Measurements from ENCODE around the gene PGAP1. TPM values are rescaled to one million over a fixed set of nuclear protein-coding genes. Genes with fewer than 3 reads are reported as not detected.

Gene PGAP1
- total and polyA plus RNA-seq, 2 of the 8 experiments (the other 6 are each of a cell fraction or from before 2014, with no cell fraction given) = 8.3 to 24.1 TPM

DNA sequence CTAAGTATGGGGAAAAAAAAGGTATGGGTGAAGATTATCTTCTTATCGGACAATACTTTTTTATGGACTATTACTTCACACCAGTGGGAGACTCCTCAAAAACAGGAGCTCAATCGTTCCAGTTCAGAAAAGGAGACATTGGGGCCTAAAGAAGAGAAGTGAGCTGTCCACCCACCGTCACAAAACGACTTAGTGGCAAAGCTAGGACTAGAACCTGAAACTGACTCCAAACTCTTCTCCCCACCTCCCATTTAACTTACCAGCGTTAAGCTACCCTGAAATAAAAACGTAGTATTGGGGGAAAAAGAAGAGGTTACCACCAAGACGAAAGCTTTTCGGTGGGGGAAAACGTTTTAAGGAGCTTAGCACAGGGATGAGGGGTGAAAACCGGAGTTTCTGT, 127.5 kb downstream of the PGAP1 start (continued):
- no peak for TF ChIP-seq CBX8 (IDR thresholded peaks at IDR 0.05; ENCODE audit: borderline replicate concordance, low read depth, low read length)
- no peak for TF ChIP-seq CEBPB (IDR thresholded peaks at IDR 0.05; ENCODE audit: low read depth, low read length)
- no peak for TF ChIP-seq TEAD4 (IDR thresholded peaks at IDR 0.05; ENCODE audit: low read depth, low read length)

All from H1 (cell line).